ENCODE data around the gene DEF6.

GRCh38 chr6:35262596-35262995 is 35.0 kb upstream of the DEF6 start:
- TF ChIP-seq CTCF (IDR thresholded peaks at IDR 0.05) (no peak), POLR2A (IDR thresholded peaks at IDR 0.05) (no peak), POLR2AphosphoS5 (IDR thresholded peaks at IDR 0.05) (no peak)
